Colonic mucosa (tissue), 4 donors: ENCODE results near the gene ECE2. TPM values are rescaled to one million over a fixed set of nuclear protein-coding genes. Genes with fewer than 3 reads are reported as not detected.

Experiments
- DNase-seq: peaks from one replicate; pipeline ENCODE4 v3.0.0-alpha.2; 2020
- H3K27ac ChIP-seq: fragments of 200-600 bp; one replicate; pipeline ENCODE4 v1.8.0; 2021
- H3K27me3 ChIP-seq: fragments of 200-600 bp; one replicate; pipeline ENCODE4 v1.8.0; 2021
- H3K36me3 ChIP-seq: fragments of 200-600 bp; one replicate; pipeline ENCODE4 v1.8.0; 2021
- H3K4me1 ChIP-seq: fragments of 200-600 bp; one replicate; pipeline ENCODE4 v1.8.0; 2021; ENCODE audit warnings: mild to moderate bottlenecking
- H3K4me3 ChIP-seq: fragments of 200-600 bp; one replicate; pipeline ENCODE4 v1.8.0; 2021
- H3K9ac ChIP-seq, 2 donors: one replicate each; pipeline ENCODE4 v1.7.0; 2013; ENCODE audit warnings: control low read depth in 2 of 2, low read depth in 2 of 2, low read length in 2 of 2
- H3K9me3 ChIP-seq: fragments of 200-600 bp; one replicate; pipeline ENCODE4 v1.8.0; 2021
- intact Hi-C: fragments of 100-400 bp; cut with DNase I; formaldehyde crosslinking; loops from one replicate; pipeline ENCODE4 v1.14.1; 2022
- total RNA-seq, 2 donors: library from RNA; stranded (reverse); fragmentation: NEBNext Ultra II Directional in 1 of 2; extraction: Animal tissue kit (Norgen Biotek cat#: 25700) in 1 of 2; gene quantifications; one replicate each; pipeline ENCODE4 v1.2.1, GENCODE V29; 2021
- TF ChIP-seq, protein P1 (sequence below): fragments of 200-600 bp; IDR thresholded peaks from one replicate; pipeline ENCODE4 v1.8.0; 2022; ENCODE audit warnings: antibody characterized with exemption, mild to moderate bottlenecking
- donor health status: healthy.
- donor health status: DM: no; HTN: no; CAD: no.
- donor health status: DM: no; HTN: no; CAD: no.

ECE2 gene
- total RNA-seq, 2 donors from 2014 or later: 0.37 TPM; not detected in 1

DNA sequence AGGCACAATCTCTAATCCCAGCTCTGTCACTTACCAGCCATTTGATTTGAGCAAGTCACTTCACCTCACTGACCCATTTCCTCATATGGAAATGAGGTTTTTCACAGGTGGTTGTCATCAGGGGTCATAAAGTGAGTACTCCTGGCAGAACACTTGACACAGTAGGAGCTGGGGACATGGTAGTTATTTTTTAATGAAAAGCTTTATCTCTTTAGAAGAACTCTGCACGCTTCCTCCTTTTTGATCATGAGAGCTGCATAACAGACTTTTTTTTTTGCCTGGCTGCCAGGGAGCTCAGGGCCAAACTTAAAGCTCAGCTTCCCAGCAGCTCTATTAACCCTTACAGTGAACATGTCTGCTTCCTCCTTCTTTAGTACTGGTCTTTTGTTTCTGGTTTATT, 38.0 kb upstream of the ECE2 start:
- TF ChIP-seq, protein P1, sequence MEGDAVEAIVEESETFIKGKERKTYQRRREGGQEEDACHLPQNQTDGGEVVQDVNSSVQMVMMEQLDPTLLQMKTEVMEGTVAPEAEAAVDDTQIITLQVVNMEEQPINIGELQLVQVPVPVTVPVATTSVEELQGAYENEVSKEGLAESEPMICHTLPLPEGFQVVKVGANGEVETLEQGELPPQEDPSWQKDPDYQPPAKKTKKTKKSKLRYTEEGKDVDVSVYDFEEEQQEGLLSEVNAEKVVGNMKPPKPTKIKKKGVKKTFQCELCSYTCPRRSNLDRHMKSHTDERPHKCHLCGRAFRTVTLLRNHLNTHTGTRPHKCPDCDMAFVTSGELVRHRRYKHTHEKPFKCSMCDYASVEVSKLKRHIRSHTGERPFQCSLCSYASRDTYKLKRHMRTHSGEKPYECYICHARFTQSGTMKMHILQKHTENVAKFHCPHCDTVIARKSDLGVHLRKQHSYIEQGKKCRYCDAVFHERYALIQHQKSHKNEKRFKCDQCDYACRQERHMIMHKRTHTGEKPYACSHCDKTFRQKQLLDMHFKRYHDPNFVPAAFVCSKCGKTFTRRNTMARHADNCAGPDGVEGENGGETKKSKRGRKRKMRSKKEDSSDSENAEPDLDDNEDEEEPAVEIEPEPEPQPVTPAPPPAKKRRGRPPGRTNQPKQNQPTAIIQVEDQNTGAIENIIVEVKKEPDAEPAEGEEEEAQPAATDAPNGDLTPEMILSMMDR: no peak
- no peak overlapping the region for H3K4me3 ChIP-seq
- no peaks in the 10 kb centered on the region for H3K4me1 ChIP-seq
- no peak overlapping the region for H3K9ac ChIP-seq
- H3K9me3 ChIP-seq: no peaks in the 10 kb centered on the region
- no peak for DNase-seq
- no peak overlapping the region for H3K27ac ChIP-seq
- H3K27me3 ChIP-seq: no peaks in the 10 kb centered on the region
- intact Hi-C loops: no loop called here
- H3K36me3 ChIP-seq: no peaks in the 10 kb centered on the region

DNA sequence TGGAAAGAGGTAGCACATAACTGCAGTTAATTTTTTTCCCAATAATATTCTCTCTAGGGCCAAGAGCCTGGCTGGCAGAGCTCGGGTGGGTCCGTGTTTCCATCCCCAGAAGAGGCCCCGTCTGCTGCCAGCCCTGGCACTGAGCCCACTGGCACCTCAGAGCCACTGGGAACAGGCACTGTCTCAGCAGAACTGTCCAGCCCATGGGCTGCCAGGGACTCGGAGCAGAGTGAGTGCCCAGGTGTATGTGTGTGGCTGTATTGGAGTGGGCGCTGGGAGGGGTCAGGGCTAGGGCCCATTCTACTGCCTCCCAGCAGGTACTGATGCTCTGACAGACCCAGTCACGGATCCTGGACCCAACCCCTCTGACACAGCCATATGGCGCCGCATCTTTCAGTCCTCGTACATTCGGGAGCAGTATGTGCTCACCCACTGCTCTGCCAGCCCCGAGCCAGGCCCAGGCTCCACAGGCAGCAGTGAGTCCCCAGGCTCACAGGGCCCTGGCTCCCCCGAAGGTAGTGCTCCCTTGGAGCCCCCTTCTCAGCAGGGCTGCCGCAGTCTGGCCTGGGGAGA, 37.5 kb upstream of the ECE2 start:
- TF ChIP-seq, protein P1: no peak
- DNase-seq: no peak
- H3K4me3 ChIP-seq: no peak overlapping the region
- H3K27me3 ChIP-seq: no peaks in the 10 kb centered on the region
- H3K27ac ChIP-seq: no peak overlapping the region
- intact Hi-C loops: no loop called here
- no peaks in the 10 kb centered on the region for H3K36me3 ChIP-seq
- no peaks in the 10 kb centered on the region for H3K9me3 ChIP-seq
- no peak overlapping the region for H3K9ac ChIP-seq
- H3K4me1 ChIP-seq: no peaks in the 10 kb centered on the region

DNA sequence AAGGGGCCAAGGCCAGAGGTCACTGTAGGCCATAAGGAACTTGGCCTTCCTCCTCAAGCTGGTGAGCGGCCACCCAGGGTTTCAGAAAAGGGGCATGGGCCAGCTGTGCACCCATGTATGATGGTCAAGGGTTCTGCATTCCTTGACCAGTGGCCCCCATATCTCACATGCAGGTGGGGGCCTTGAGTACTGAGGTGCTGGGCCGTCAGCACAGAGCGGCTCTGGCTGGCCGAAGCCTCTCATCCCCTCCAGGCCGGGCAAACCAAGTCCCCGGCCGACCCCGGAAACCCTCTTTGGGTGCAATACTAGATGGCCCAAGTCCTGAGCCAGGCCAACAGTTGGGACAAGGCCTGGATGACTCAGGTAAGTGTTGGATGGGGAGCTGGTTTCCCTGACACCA, 36.6 kb upstream of the ECE2 start:
- Histone ChIP-seq H3K9ac (no peak overlapping the region), H3K9me3 (no peaks in the 10 kb centered on the region), H3K27me3 (no peaks in the 10 kb centered on the region), H3K36me3 (no peaks in the 10 kb centered on the region), H3K27ac (no peak overlapping the region), H3K4me1 (no peaks in the 10 kb centered on the region), H3K4me3 (no peak overlapping the region)
- TF ChIP-seq, protein P1: no peak
- DNase-seq: no peak
- intact Hi-C loops: no loop called here

DNA sequence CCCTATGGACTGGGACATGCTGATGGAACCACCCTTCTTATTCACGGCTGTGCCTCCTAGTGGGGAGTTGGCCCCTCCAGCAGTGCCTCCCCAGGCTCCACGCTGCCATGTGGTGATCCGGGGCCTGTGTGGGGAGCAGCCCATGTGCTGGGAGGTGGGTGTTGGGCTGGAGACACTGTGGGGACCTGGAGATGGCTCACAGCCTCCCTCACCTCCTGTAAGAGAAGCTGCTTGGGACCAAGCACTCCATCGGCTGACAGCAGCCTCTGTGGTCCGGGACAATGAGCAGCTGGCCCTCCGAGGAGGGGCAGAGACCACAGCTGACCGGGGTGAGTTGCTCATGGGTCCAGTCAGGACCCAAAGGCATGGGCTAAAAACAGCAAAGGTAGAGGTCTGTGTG, 36.1 kb upstream of the ECE2 start:
- no peak for DNase-seq
- H3K36me3 ChIP-seq: no peaks in the 10 kb centered on the region
- TF ChIP-seq, protein P1: no peak
- H3K9me3 ChIP-seq: no peaks in the 10 kb centered on the region
- no peaks in the 10 kb centered on the region for H3K4me1 ChIP-seq
- intact Hi-C loops: loop anchor here (5.0 kb wide), 2 partner anchors 97 to 342 kb away; no protein-coding TSS in a partner anchor
- H3K27me3 ChIP-seq: no peaks in the 10 kb centered on the region
- H3K9ac ChIP-seq: no peak overlapping the region
- H3K4me3 ChIP-seq: no peak overlapping the region
- H3K27ac ChIP-seq: no peak overlapping the region

DNA sequence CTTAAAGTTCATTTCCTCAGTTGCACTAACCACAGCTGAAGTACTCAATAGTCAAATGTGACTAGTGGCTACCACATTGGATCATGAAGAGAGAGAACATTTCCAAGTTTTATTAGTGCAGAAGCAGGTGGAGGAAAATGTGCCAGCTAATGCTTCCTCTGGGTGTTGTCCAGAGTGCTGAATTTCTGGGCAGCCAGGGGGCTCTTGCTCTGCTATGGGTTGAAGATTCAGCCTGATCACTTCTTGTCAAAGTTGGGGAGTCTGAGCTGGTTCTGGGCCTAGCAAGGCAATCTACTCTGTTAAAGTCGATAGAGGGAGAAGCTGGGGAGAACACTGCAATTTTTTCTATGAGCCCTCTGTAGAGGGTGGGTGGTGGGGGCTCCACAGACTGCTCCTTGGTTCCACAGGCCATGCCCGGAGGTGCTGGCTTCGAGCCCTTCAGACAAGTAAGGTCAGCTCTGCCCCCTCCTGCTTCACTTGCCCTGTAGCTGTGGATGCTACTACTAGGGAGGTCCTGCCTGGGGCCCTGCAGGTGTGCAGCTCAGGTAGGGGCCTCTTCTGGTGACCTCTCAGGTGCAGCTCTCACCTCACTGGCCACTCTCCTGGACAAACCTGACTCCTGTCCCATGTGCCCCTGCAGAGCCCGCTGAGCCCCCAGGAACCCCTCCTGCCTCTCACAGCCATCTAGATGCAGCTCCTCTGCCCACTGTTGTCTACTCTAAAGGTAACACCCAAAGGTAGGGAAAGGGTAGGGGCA, 35.3 kb upstream of the ECE2 start:
- Histone ChIP-seq H3K36me3 (no peaks in the 10 kb centered on the region), H3K9me3 (no peaks in the 10 kb centered on the region), H3K4me3 (peak overlapping the region; percentile 32), H3K9ac (no peak overlapping the region), H3K4me1 (no peaks in the 10 kb centered on the region), H3K27ac (no peak overlapping the region), H3K27me3 (no peaks in the 10 kb centered on the region)
- TF ChIP-seq, protein P1: no peak
- DNase-seq: no peak
- intact Hi-C loops: loop anchor here (5.0 kb wide), 2 partner anchors 98 to 343 kb away; no protein-coding TSS in a partner anchor
